Activated CD4-positive, alpha-beta T cell treated with anti-CD3 and anti-CD28 coated beads, Interleukin-2, amount 10 ng/mL, durations not matched to agents 24 days and 14 days (primary cell): ENCODE results near the gene REV3L. TPM values are rescaled to one million over a fixed set of nuclear protein-coding genes. Genes with fewer than 3 reads are reported as not detected.
A peak's percentile ranks its signal among the peaks of the same experiment; 100 is the strongest.
"Not testable (repeated sequence)": the region's sequence is repeated elsewhere in the genome, so short reads cannot be mapped to it uniquely, and the experiment has no call there.

ENCODE experiments used
- DNase-seq: peaks from one replicate; pipeline ENCODE4 v3.0.0; 2022
- H3K27ac Mint-ChIP-seq: one replicate; pipeline ENCODE4 v1.8.0; 2022; ENCODE audit warnings: mild to moderate bottlenecking, mixed read lengths
- H3K27me3 Mint-ChIP-seq: one replicate; pipeline ENCODE4 v1.8.0; 2022; ENCODE audit warnings: mixed read lengths
- H3K36me3 Mint-ChIP-seq: one replicate; pipeline ENCODE4 v1.8.0; 2022; ENCODE audit warnings: low read depth, mild to moderate bottlenecking, mixed read lengths
- H3K4me1 Mint-ChIP-seq: one replicate; pipeline ENCODE4 v1.8.0; 2021; ENCODE audit warnings: mixed read lengths
- H3K4me3 Mint-ChIP-seq: one replicate; pipeline ENCODE4 v1.8.0; 2022; ENCODE audit warnings: mild to moderate bottlenecking, moderate library complexity, mixed read lengths
- H3K9me3 Mint-ChIP-seq: one replicate; pipeline ENCODE4 v1.8.0; 2021; ENCODE audit warnings: mixed read lengths
- intact Hi-C: fragments of 100-400 bp; cut with micrococcal nuclease; formaldehyde crosslinking; loops from one replicate; pipeline ENCODE4 v1.15.1; 2023
- total RNA-seq: library from RNA; stranded (reverse); gene quantifications from 2 replicates; pipeline ENCODE4 v1.2.3, GENCODE V29; 2022

Gene REV3L
- total RNA-seq, 1 donor from 2014 or later: 20.8 TPM

DNA sequence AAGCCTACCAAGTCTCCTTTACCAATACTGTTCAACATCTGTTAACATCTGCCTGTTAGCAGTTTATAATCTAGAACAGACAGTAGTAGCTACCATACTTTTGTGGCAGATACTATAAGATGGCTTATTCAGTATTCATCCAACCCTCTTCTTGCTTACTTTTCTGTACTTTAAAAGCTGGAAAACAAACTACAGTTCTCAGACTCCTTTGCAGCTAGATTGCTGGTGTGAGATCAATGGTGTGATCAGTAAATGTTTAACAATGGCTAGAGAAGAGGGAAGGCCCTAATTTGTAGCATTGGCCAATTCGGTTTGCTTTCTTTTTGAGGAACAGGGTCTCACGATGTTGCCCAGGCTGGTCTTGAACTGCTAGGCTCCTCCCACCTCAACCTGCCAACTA lies 3.5 kb upstream of the REV3L start:
- peak overlapping the region; percentile 13 for H3K4me3 Mint-ChIP-seq
- no peaks in the 10 kb centered on the region for H3K9me3 Mint-ChIP-seq
- peaks cover 28% of the 10 kb centered on the region for H3K36me3 Mint-ChIP-seq
- intact Hi-C loops: loop anchor here (2.0 to 10.0 kb wide), 5 partner anchors 80 to 348 kb away; no protein-coding TSS in a partner anchor
- no peak for DNase-seq
- H3K27ac Mint-ChIP-seq: peak overlapping the region; percentile 84
- H3K4me1 Mint-ChIP-seq: peaks cover 38% of the 10 kb centered on the region
- H3K27me3 Mint-ChIP-seq: no peaks in the 10 kb centered on the region

DNA sequence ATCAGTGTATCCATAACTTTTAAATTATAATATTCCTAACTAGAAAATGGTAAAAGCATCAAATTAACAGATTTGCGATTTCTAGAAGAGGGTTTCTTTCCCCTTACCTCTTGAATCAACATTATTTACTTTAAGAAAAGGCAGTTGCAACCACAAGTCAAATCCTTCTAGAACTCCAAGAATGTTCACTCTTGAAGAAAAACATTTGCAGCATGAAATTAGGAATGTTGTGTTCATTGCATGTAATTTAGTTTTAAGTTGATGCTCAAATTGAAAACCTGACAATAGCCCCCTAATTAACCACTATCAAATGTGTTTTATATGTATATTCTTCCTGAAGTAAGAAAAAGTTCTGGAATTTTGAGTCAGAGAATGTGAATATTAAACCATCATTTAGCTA lies 2.3 kb upstream of the REV3L start:
- Mint-ChIP-seq H3K36me3 (peaks cover 27% of the 10 kb centered on the region), H3K27ac (peak overlapping the region; percentile 76), H3K27me3 (no peaks in the 10 kb centered on the region), H3K4me1 (peaks cover 44% of the 10 kb centered on the region), H3K4me3 (peak overlapping the region; percentile 67), H3K9me3 (no peaks in the 10 kb centered on the region)
- no peak for DNase-seq
- intact Hi-C loops: loop anchor here (10.0 kb wide), 4 partner anchors 159 to 349 kb away; no protein-coding TSS in a partner anchor

DNA sequence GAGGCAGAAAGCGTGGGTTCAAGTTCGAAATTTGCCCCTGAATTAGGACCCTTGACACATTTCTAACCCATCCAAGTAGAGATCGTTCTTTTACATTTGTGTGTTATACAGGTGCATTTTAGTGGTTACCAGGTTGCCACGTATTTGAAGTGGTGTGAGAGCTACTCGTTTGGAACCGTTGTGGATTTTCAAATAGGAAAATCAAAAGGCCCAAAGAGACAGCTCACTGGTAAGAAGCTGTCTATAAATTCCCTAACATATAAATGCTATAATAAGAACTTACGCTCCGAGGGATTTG lies 1.6 kb upstream of the REV3L start:
- peak overlapping the region; percentile 95 for H3K27ac Mint-ChIP-seq
- intact Hi-C loops: loop anchor here (1.0 to 10.0 kb wide), 11 partner anchors 49 to 607 kb away; partner anchors contain the start of genes FAM229B, SLC16A10, TRAF3IP2 and TUBE1
- H3K9me3 Mint-ChIP-seq: no peaks in the 10 kb centered on the region
- peaks cover 46% of the 10 kb centered on the region for H3K4me1 Mint-ChIP-seq
- H3K4me3 Mint-ChIP-seq: peak overlapping the region; percentile 90
- peaks cover 25% of the 10 kb centered on the region for H3K36me3 Mint-ChIP-seq
- no peaks in the 10 kb centered on the region for H3K27me3 Mint-ChIP-seq
- DNase-seq: no peak

DNA sequence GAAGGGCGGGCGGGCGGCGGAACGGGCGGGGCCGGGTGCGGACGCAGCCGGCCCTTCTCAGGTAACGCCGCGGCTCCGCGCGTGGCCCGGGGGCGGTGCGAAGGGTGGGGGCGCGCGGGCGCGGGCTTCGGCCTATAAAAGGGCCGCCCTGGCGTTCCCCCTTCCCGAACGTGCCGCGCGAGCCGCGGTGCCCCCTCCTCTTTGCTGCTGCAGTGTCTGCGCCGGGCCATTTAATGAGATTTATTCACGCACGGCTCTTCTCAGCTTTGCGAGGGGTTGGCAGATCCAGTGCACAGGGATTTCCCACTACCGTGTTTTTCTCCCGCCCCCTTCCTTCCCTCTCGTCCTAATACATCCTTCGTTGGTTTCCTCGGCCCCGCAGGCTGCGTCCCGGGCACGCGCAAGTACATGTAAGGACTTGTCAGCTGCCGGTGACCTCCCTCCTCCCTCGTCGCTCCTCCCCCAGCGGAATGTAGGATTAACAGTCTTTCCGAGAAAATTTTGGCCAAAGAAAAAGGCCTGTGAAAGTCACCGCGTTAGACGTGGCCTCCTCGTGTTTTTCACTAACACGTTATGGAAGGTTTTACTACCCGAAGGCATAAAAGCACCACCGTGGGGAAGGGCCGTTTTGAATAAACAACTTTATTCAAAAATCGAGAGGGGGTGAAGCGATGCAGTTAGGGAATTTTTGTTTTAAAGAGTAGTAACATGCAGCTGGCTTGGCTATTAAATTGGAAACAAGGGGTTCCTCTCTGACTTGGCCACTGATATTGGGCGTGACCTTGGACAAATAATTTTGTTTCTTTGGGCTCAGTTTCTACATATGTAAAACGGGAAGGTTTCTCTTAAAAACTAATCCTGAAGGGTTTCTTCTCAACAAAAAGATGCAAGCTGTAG lies 966 bp upstream of the REV3L start:
- intact Hi-C loops: loop anchor here (1.0 to 10.0 kb wide), 14 partner anchors 49 to 667 kb away; partner anchors contain the start of genes FAM229B, FYN, SLC16A10 and TRAF3IP2
- peak; percentile 96 for DNase-seq
- Mint-ChIP-seq H3K27ac (peak overlapping the region; percentile 98), H3K4me3 (peak overlapping the region; percentile 90), H3K9me3 (no peaks in the 10 kb centered on the region), H3K27me3 (no peaks in the 10 kb centered on the region), H3K36me3 (peaks cover 25% of the 10 kb centered on the region), H3K4me1 (peaks cover 47% of the 10 kb centered on the region)

DNA sequence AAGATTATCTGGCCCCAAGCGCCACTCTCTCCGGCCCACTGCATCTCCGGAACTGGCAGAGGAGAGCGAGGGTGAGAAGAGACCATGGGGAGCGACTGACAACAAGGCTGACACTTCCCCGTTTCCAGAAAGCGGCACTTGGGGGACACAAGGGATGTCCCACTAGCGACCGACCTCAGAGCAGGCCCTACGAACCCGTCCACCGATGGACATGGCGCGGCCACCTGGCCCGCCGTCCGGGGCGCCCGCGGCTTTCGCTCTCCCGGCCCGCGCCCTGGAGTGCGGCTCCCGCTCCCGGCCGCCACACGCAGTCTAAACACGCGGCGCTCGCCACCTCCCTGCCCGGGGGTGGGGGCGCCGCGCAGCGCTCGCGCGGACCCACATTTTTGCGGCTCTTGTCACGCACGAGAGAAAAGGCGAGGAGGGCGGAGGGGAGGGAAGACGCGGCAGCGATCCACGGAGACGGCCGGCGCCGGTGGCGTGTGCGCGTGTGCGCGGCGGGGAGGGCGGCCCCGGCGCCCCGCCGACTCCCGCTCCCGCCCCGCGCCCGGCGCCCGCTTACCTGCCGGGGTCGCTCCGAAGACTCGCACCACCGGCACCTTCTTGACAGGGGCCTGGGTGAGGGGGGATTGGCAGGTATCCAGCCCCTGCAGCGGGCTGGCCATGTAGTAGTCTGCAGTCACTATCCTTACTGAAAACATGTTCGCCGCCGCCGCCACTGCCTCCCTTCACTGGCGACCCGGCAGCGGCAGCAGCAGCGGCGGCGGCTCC lies 645 bp downstream of the REV3L start:
- Mint-ChIP-seq H3K9me3 (no peaks in the 10 kb centered on the region), H3K27ac (peak overlapping the region; percentile 98), H3K4me3 (peak overlapping the region; percentile 90), H3K36me3 (peaks cover 18% of the 10 kb centered on the region), H3K27me3 (no peaks in the 10 kb centered on the region), H3K4me1 (peaks cover 43% of the 10 kb centered on the region)
- intact Hi-C loops: loop anchor here (1.0 to 10.0 kb wide), 12 partner anchors 144 to 666 kb away; partner anchors contain the start of genes FAM229B, FYN, SLC16A10 and TUBE1
- peak; percentile 87 for DNase-seq

DNA sequence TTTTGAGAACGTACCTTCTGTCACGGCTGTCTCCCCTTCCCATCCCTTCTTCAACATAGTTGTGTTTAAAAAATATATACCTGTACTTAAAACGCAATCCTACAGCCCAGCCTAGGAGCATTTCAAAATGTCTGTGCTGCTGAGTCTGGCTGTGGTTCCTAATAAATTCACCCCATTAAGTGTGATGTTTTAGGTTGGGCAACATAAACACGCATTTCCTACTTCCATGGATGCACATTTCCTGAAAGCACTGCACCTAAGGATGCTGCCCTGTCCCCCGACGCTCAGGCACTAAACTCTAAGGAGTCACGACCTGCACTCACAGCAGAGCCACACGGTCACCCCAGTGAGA lies 1.2 kb downstream of the REV3L start:
- Mint-ChIP-seq H3K27ac (peak overlapping the region; percentile 98), H3K4me1 (peaks cover 42% of the 10 kb centered on the region), H3K27me3 (no peaks in the 10 kb centered on the region), H3K9me3 (no peaks in the 10 kb centered on the region), H3K36me3 (peaks cover 16% of the 10 kb centered on the region), H3K4me3 (peak overlapping the region; percentile 90)
- intact Hi-C loops: loop anchor here (1.0 to 10.0 kb wide), 12 partner anchors 143 to 665 kb away; partner anchors contain the start of genes FAM229B, FYN, SLC16A10 and TUBE1
- no peak for DNase-seq

DNA sequence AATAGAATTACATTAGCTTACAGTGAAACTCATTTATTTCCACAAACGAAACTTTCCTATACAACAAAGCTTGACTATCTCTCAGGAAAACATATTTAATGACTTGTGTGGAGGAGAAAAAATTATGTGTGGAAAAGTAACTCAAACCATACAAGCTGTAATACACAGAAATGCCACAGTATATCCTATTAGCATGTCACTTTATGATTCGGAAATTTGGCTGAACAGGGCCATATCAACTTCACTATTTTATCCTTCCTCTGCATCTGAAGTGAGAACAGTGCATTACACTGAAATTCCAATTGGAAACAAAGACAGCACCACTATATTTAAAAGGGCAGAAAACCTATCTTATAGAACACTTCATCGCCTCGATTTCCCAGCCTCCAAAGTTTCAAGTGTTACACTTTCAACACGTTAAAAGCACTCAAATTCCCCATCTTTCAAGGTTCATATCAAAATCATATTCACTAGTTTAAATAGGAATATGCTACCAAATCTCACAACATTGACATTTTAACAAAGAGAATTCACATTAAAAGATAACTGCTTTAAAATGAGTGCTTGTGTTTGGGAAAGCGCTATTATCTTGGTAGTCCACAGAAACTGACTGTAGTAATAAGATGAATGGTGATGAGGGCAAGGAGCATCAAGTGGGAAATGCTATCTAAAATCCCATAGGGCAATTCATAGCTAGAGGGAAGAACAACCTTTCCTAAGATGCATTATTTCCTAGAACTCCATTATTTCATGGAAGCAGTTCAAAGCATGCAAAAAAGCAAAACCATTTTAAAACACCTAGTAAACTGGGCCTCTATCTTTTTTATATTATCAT lies 1.8 kb downstream of the REV3L start:
- peaks cover 10% of the 10 kb centered on the region for H3K36me3 Mint-ChIP-seq

DNA sequence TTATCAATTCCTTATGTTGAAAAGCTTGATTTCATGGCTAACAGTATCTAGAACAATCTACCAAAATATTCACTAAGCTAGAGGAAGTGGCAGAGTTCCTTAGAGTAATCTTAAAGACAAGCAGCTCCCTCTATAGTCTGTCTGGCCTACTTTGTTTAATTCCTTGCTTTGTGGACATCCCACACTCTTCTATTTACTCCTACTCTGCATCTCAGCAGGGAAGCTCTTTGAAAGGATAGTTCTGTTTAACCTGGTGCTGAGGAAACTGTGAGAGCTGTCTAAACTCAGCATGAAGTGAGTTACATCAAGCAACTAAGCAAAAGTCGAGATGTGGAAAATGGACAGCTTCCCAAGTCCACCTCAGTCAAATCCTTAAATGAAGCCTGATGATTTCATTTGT lies 4.3 kb downstream of the REV3L start:
- Mint-ChIP-seq H3K4me1 (peaks cover 26% of the 10 kb centered on the region), H3K36me3 (peaks cover 3% of the 10 kb centered on the region), H3K27ac (peak overlapping the region; percentile 70), H3K4me3 (peak overlapping the region; percentile 20), H3K27me3 (no peaks in the 10 kb centered on the region), H3K9me3 (no peaks in the 10 kb centered on the region)
- peak; percentile 68 for DNase-seq
- intact Hi-C loops: loop anchor here (1.0 to 5.0 kb wide), 2 partner anchors 116 to 219 kb away; a partner anchor contains a TSS

More for the DNA sequence above, 1.8 kb downstream of the REV3L start:
- H3K4me3 Mint-ChIP-seq: peak overlapping the region; percentile 90
- peaks cover 36% of the 10 kb centered on the region for H3K4me1 Mint-ChIP-seq
- intact Hi-C loops: loop anchor here (5.0 to 10.0 kb wide), 8 partner anchors 164 to 606 kb away; partner anchors contain the start of genes FAM229B, SLC16A10 and TUBE1
- H3K9me3 Mint-ChIP-seq: no peaks in the 10 kb centered on the region
- DNase-seq: no peak
- H3K27ac Mint-ChIP-seq: no peak overlapping the region
- H3K27me3 Mint-ChIP-seq: no peaks in the 10 kb centered on the region

DNA sequence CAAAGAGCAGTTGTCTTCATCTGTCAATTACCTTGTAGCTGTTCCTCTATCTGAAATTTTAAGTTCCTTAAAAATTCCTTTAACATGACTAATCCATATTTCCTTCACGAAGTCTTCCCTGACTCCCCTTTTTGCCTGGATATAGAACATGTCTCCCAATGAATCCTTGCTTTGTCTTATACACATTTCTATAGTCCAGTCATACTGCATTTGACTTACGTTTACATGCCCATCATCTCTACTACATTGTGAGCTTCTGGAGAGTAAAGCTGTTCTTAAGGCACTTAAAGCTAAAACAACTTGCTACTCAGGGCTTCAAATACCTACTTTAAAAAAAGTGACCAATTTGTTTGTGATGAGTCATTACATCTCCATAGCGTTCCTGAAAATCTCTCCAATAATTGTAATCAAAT lies 4.9 kb downstream of the REV3L start:
- intact Hi-C loops: loop anchor here (1.0 to 5.0 kb wide), 2 partner anchors 116 to 219 kb away; a partner anchor contains a TSS

DNA sequence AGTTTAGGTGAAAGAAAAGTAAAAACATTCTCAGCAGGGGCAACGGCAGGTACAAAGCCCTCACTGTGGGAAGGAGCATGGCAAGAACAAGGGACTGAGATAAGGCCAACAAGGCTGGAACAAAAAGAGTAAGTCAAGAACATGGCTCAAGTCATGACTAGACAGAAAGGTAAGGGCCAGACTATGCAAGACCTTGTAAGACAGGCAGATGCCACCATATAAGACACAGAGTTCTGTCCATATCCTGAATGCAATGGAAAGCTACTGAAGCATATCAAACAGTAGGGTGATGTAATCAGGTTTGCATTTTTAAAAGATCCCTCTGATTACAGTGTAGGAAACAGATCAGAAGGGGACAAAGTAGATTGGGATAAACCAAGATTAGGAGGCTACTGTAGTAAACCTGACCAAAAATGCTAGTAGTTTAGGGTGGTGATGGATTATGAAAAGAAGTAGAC lies 5.5 kb downstream of the REV3L start:
- DNase-seq: no peak
- peaks cover 32% of the 10 kb centered on the region for H3K4me1 Mint-ChIP-seq
- no peak overlapping the region for H3K4me3 Mint-ChIP-seq
- no peaks in the 10 kb centered on the region for H3K27me3 Mint-ChIP-seq
- peaks cover 3% of the 10 kb centered on the region for H3K36me3 Mint-ChIP-seq
- H3K9me3 Mint-ChIP-seq: no peaks in the 10 kb centered on the region
- intact Hi-C loops: loop anchor here (5.0 kb wide), 1 partner anchor 115 kb away; no protein-coding TSS in a partner anchor
- H3K27ac Mint-ChIP-seq: no peak overlapping the region

More for the DNA sequence above, 4.9 kb downstream of the REV3L start:
- H3K4me1 Mint-ChIP-seq: peaks cover 28% of the 10 kb centered on the region
- H3K9me3 Mint-ChIP-seq: no peaks in the 10 kb centered on the region
- no peaks in the 10 kb centered on the region for H3K27me3 Mint-ChIP-seq
- H3K27ac Mint-ChIP-seq: no peak overlapping the region
- H3K4me3 Mint-ChIP-seq: no peak overlapping the region
- H3K36me3 Mint-ChIP-seq: peaks cover 3% of the 10 kb centered on the region
- DNase-seq: no peak

DNA sequence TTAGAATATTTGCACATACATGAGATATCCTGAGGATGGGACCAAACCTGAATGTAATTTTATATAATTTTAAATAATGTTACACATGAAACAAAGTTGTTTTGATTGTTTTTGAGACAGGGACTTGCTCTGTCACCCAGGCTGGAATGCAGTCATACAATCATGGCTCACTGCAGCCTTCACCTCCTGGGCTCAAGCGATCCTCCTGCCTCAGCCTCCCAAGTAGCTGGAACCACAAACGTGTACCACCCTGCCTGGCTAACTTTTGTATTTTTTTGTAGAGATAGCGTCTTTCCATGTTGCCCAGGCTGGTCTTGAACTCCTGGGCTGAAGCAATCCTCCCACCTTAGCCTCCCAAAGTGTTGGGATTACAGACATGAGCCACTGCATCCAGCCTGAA lies 7.0 kb downstream of the REV3L start:
- H3K4me1 Mint-ChIP-seq: peaks cover 31% of the 10 kb centered on the region
- not testable (repeated sequence) for H3K4me3 Mint-ChIP-seq, DNase-seq, H3K27ac Mint-ChIP-seq, H3K36me3 Mint-ChIP-seq, H3K27me3 Mint-ChIP-seq, H3K9me3 Mint-ChIP-seq
- intact Hi-C loops: loop anchor here (5.0 kb wide), 1 partner anchor 114 kb away; no protein-coding TSS in a partner anchor

DNA sequence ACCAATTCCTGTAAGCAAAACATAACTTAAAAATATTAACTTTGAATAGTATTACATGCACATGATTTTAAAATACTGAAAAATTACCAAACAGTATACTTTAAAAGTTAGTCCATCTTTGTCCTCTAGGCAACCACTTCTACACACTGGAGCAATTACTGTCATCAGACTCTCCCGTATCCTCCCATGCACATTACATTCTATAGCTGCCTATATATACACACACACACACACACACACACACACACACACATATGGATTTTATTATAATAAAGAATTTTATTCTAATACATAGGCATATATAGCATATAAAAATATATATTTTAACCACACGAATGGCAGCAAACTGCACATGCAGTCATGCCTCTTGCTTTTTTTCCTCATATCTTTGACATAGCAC lies 8.2 kb downstream of the REV3L start:
- no peaks in the 10 kb centered on the region for H3K9me3 Mint-ChIP-seq
- DNase-seq: no peak
- H3K27ac Mint-ChIP-seq: no peak overlapping the region
- H3K27me3 Mint-ChIP-seq: no peaks in the 10 kb centered on the region
- H3K36me3 Mint-ChIP-seq: peaks cover 4% of the 10 kb centered on the region
- intact Hi-C loops: loop anchor here (5.0 kb wide), 2 partner anchors 37 to 112 kb away; no protein-coding TSS in a partner anchor
- H3K4me1 Mint-ChIP-seq: peaks cover 31% of the 10 kb centered on the region
- H3K4me3 Mint-ChIP-seq: no peak overlapping the region

DNA sequence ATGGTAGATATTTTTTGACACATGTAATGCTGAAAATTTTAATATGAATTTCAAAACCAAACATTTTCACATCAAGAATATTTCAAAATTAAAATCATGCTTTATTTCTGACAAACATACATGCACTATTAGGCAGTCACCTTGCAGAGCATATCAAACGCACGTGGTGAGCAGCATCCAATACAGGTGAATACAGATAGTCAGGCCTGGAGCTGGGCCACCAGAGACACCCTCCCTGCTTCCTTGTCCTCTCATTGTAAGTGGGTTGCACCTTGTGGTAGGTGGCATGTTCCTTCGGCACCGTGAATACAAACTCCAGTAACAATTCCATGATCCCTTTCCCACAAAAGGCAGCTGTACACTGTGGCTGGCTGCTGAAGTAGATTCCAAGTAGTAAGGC lies 8.9 kb downstream of the REV3L start:
- Mint-ChIP-seq H3K27me3 (no peaks in the 10 kb centered on the region), H3K4me1 (peaks cover 32% of the 10 kb centered on the region)

More for the DNA sequence above, 8.9 kb downstream of the REV3L start:
- Mint-ChIP-seq H3K27ac (no peak overlapping the region), H3K4me3 (no peak overlapping the region), H3K9me3 (no peaks in the 10 kb centered on the region), H3K36me3 (peaks cover 4% of the 10 kb centered on the region)
- intact Hi-C loops: loop anchor here (5.0 kb wide), 1 partner anchor 37 kb away; no protein-coding TSS in a partner anchor
- DNase-seq: no peak
